HEK293 (cell line): ENCODE results near the gene RALY.

Experiments
- CTCF ChIP-seq: fragments of 450-650 bp; formaldehyde crosslinking; IDR thresholded peaks from 2 replicates; pipeline ENCODE4 v1.5.1; 2016; ENCODE audit warnings: missing biosample characterization, missing genetic modification characterization
- KLF10 ChIP-seq: fragments of 450-650 bp; IDR thresholded peaks from 2 replicates; pipeline ENCODE4 v1.5.1; 2018; ENCODE audit warnings: missing biosample characterization, mild to moderate bottlenecking, missing genetic modification characterization
- YY1 ChIP-seq: fragments of 450-650 bp; formaldehyde crosslinking; IDR thresholded peaks from 2 replicates; pipeline ENCODE4 v1.5.1; 2018; ENCODE audit warnings: missing biosample characterization, missing genetic modification characterization
- ZNF211 ChIP-seq: fragments of 450-650 bp; formaldehyde crosslinking; IDR thresholded peaks from 2 replicates; pipeline ENCODE4 v1.5.1; 2016; ENCODE audit warnings: low read depth, missing biosample characterization, missing genetic modification characterization
- ZNF324 ChIP-seq: fragments of 450-650 bp; formaldehyde crosslinking; IDR thresholded peaks from 2 replicates; pipeline ENCODE4 v1.5.1; 2016; ENCODE audit warnings: missing biosample characterization, missing genetic modification characterization
- TF ChIP-seq, protein P1 (sequence below): fragments of 450-650 bp; formaldehyde crosslinking; IDR thresholded peaks from 2 replicates; pipeline ENCODE4 v1.5.1; 2016; ENCODE audit warnings: missing biosample characterization, missing genetic modification characterization

GRCh38 chr20:34076952-34077351, 83.2 kb downstream of the RALY start:
- TF ChIP-seq KLF10 (tag by site-specific recombination): no peak
- TF ChIP-seq CTCF (tag by site-specific recombination): no peak
- TF ChIP-seq ZNF324 (tag by site-specific recombination): no peak
- TF ChIP-seq, protein P1, sequence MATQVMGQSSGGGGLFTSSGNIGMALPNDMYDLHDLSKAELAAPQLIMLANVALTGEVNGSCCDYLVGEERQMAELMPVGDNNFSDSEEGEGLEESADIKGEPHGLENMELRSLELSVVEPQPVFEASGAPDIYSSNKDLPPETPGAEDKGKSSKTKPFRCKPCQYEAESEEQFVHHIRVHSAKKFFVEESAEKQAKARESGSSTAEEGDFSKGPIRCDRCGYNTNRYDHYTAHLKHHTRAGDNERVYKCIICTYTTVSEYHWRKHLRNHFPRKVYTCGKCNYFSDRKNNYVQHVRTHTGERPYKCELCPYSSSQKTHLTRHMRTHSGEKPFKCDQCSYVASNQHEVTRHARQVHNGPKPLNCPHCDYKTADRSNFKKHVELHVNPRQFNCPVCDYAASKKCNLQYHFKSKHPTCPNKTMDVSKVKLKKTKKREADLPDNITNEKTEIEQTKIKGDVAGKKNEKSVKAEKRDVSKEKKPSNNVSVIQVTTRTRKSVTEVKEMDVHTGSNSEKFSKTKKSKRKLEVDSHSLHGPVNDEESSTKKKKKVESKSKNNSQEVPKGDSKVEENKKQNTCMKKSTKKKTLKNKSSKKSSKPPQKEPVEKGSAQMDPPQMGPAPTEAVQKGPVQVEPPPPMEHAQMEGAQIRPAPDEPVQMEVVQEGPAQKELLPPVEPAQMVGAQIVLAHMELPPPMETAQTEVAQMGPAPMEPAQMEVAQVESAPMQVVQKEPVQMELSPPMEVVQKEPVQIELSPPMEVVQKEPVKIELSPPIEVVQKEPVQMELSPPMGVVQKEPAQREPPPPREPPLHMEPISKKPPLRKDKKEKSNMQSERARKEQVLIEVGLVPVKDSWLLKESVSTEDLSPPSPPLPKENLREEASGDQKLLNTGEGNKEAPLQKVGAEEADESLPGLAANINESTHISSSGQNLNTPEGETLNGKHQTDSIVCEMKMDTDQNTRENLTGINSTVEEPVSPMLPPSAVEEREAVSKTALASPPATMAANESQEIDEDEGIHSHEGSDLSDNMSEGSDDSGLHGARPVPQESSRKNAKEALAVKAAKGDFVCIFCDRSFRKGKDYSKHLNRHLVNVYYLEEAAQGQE: no peak
- no peak for TF ChIP-seq YY1 (tag by site-specific recombination)
- no peak for TF ChIP-seq ZNF211 (tag by site-specific recombination)
